PFSK-1 (cell line): Measurements from ENCODE around the gene SGIP1.

Experiments
- POLR2AphosphoS5 ChIP-seq: IDR thresholded peaks from 2 replicates; pipeline ENCODE4 v1.6.1; 2012; ENCODE audit warnings: low read depth, mild to moderate bottlenecking, control low read depth, low read length, moderate library complexity
- SIN3A ChIP-seq: IDR thresholded peaks from 2 replicates; pipeline ENCODE4 v1.6.1; 2012; ENCODE audit warnings: mild to moderate bottlenecking, low read length, moderate library complexity, borderline replicate concordance; ENCODE audit not compliant: insufficient read depth
- TAF1 ChIP-seq: IDR thresholded peaks from 2 replicates; pipeline ENCODE4 v1.6.1; 2012; ENCODE audit warnings: low read length, control low read depth, borderline replicate concordance; ENCODE audit not compliant: insufficient read depth
- TF ChIP-seq, protein P1 (sequence below), 2 experiments: IDR thresholded peaks; 2 replicates each; pipeline versions ENCODE4 v1.6.1 to v1.8.0; 2011 to 2012; ENCODE audit warnings: low read depth in 2 of 2, low read length in 2 of 2, control low read depth in 1 of 2, inconsistent platforms in 1 of 2, mild to moderate bottlenecking in 1 of 2, moderate library complexity in 1 of 2; ENCODE audit not compliant: insufficient read depth in 1 of 2

GRCh38 chr1:66489151-66489550 lies 44.8 kb upstream of the SGIP1 start:
- TF ChIP-seq POLR2AphosphoS5: no peak
- no peak for TF ChIP-seq SIN3A
- TF ChIP-seq, protein P1, sequence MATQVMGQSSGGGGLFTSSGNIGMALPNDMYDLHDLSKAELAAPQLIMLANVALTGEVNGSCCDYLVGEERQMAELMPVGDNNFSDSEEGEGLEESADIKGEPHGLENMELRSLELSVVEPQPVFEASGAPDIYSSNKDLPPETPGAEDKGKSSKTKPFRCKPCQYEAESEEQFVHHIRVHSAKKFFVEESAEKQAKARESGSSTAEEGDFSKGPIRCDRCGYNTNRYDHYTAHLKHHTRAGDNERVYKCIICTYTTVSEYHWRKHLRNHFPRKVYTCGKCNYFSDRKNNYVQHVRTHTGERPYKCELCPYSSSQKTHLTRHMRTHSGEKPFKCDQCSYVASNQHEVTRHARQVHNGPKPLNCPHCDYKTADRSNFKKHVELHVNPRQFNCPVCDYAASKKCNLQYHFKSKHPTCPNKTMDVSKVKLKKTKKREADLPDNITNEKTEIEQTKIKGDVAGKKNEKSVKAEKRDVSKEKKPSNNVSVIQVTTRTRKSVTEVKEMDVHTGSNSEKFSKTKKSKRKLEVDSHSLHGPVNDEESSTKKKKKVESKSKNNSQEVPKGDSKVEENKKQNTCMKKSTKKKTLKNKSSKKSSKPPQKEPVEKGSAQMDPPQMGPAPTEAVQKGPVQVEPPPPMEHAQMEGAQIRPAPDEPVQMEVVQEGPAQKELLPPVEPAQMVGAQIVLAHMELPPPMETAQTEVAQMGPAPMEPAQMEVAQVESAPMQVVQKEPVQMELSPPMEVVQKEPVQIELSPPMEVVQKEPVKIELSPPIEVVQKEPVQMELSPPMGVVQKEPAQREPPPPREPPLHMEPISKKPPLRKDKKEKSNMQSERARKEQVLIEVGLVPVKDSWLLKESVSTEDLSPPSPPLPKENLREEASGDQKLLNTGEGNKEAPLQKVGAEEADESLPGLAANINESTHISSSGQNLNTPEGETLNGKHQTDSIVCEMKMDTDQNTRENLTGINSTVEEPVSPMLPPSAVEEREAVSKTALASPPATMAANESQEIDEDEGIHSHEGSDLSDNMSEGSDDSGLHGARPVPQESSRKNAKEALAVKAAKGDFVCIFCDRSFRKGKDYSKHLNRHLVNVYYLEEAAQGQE (IDR thresholded peaks at IDR 0.05; ENCODE audit: insufficient read depth in 1 of 2, low read depth in 2 of 2, low read length in 2 of 2): no peak
- TF ChIP-seq TAF1: no peak
